SK-N-SH treated with all-trans-retinoic acid at 6 μM for 48 hours (cell line): Measurements from ENCODE around the gene FUZ.

ENCODE experiments used
- BACH2 ChIP-seq: fragments of 250-450 bp; sonication (Bioruptor Pico); IDR thresholded peaks from 2 replicates; pipeline ENCODE4 v1.9.0; 2021; ENCODE audit warnings: mild to moderate bottlenecking, borderline replicate concordance
- ISL1 ChIP-seq: fragments of 250-450 bp; sonication (Bioruptor Pico); IDR thresholded peaks from 2 replicates; pipeline ENCODE4 v2.1.2; 2022; ENCODE audit warnings: mild to moderate bottlenecking, moderate library complexity
- POU6F1 ChIP-seq: fragments of 250-450 bp; sonication (Bioruptor Pico); IDR thresholded peaks from 2 replicates; pipeline ENCODE4 v1.8.0; 2021; ENCODE audit warnings: low read depth, mild to moderate bottlenecking, moderate library complexity, borderline replicate concordance
- SNAI2 ChIP-seq: fragments of 250-450 bp; sonication (Bioruptor Pico); IDR thresholded peaks from 2 replicates; pipeline ENCODE4 v1.5.0; 2020; ENCODE audit warnings: mild to moderate bottlenecking, moderate library complexity
- TSHZ2 ChIP-seq: fragments of 250-450 bp; sonication (Bioruptor Pico); IDR thresholded peaks from 2 replicates; pipeline ENCODE4 v1.5.0; 2020; ENCODE audit warnings: mild to moderate bottlenecking, moderate library complexity
- ZFP3 ChIP-seq: fragments of 250-450 bp; sonication (Bioruptor Pico); IDR thresholded peaks from 2 replicates; pipeline ENCODE4 v1.5.0; 2020; ENCODE audit warnings: mild to moderate bottlenecking, moderate library complexity
- ZFP30 ChIP-seq: fragments of 450-650 bp; formaldehyde crosslinking; IDR thresholded peaks from 2 replicates; pipeline ENCODE4 v1.5.0; 2022; ENCODE audit warnings: mild to moderate bottlenecking, moderate library complexity
- ZNF565 ChIP-seq: fragments of 450-650 bp; formaldehyde crosslinking; conservative IDR thresholded peaks from 2 replicates; pipeline ENCODE4 v1.5.0; 2020; ENCODE audit warnings: low read depth, mild to moderate bottlenecking, moderate library complexity
- ZNF70 ChIP-seq: fragments of 450-650 bp; formaldehyde crosslinking; IDR thresholded peaks from 2 replicates; pipeline ENCODE4 v1.5.0; 2020; ENCODE audit warnings: mild to moderate bottlenecking, moderate library complexity
- TF ChIP-seq, protein P1 (sequence below): fragments of 250-450 bp; sonication (Bioruptor Pico); IDR thresholded peaks from 2 replicates; pipeline ENCODE4 v1.8.0; 2020; ENCODE audit warnings: mild to moderate bottlenecking, moderate library complexity, borderline replicate concordance

- TF ChIP-seq ZNF565 (CRISPR knock-in tag) = no peak
- TF ChIP-seq ISL1 (CRISPR knock-in tag) = no peak
- no peak for TF ChIP-seq ZFP3 (CRISPR knock-in tag)
- TF ChIP-seq, protein P1, sequence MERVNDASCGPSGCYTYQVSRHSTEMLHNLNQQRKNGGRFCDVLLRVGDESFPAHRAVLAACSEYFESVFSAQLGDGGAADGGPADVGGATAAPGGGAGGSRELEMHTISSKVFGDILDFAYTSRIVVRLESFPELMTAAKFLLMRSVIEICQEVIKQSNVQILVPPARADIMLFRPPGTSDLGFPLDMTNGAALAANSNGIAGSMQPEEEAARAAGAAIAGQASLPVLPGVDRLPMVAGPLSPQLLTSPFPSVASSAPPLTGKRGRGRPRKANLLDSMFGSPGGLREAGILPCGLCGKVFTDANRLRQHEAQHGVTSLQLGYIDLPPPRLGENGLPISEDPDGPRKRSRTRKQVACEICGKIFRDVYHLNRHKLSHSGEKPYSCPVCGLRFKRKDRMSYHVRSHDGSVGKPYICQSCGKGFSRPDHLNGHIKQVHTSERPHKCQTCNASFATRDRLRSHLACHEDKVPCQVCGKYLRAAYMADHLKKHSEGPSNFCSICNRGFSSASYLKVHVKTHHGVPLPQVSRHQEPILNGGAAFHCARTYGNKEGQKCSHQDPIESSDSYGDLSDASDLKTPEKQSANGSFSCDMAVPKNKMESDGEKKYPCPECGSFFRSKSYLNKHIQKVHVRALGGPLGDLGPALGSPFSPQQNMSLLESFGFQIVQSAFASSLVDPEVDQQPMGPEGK (CRISPR knock-in tag) = no peak
- no peak for TF ChIP-seq ZFP30 (CRISPR knock-in tag)
- TF ChIP-seq BACH2 (CRISPR knock-in tag) = no peak
- TF ChIP-seq TSHZ2 (CRISPR knock-in tag) = no peak
- no peak for TF ChIP-seq SNAI2 (CRISPR knock-in tag)
- no peak for TF ChIP-seq ZNF70 (CRISPR knock-in tag)
- TF ChIP-seq POU6F1 (CRISPR knock-in tag) = no peak
Observed at GRCh38 chr19:49775742-49776370, 37.2 kb downstream of the FUZ start.
